Measurements from ENCODE around the gene THSD7B.

Gene THSD7B

DNA sequence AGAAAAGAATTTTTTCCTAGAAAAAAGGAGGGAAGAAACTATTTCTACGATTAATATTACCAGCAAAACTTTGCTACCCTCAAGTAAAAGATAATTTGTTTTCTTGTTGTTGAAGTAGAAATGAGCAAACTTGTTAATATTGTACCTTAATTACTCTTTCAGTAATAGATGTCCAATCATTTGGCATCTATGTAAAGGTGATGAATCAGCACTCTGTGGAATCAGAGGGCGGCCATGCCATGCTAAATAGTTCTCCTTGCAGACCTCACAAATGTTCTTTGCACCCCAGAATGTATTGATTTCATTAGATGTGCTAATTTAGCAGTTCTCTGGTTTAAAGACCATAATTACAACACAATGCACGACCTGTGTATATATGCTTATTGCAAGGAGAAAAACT lies 29.1 kb upstream of the THSD7B start:
- Histone ChIP-seq H3K27me3 (ENCODE audit: insufficient read depth, low read length, poor library complexity, severe bottlenecking) (no peaks in the 10 kb centered on the region), H3K4me2 (ENCODE audit: low read depth, low read length, poor library complexity, severe bottlenecking) (no peak overlapping the region), H3K79me2 (ENCODE audit: insufficient read depth, low read length) (no peaks in the 10 kb centered on the region), H2AFZ (ENCODE audit: low read length) (no peak overlapping the region), H3F3A (ENCODE audit: low read depth) (no peaks in the 10 kb centered on the region), H3K4me1 (ENCODE audit: insufficient read depth, low read length, poor library complexity, severe bottlenecking) (no peaks in the 10 kb centered on the region), H3K9me2 (replicated peaks; ENCODE audit: low read depth, low read length) (no peaks in the 10 kb centered on the region), H3K36me3 (ENCODE audit: insufficient read depth, low read length) (no peaks in the 10 kb centered on the region), H4K20me1 (ENCODE audit: insufficient read depth, low read length, poor library complexity, severe bottlenecking) (no peaks in the 10 kb centered on the region), H3K9ac (ENCODE audit: low read depth, low read length, poor library complexity, severe bottlenecking) (no peak overlapping the region), H3K9me3 (ENCODE audit: insufficient read depth, low read depth, low read length) (no peaks in the 10 kb centered on the region), H3K4me3 (ENCODE audit: low read length, poor library complexity, severe bottlenecking) (no peak overlapping the region)
- TF ChIP-seq EZH2phosphoT487 (IDR thresholded peaks at IDR 0.05; ENCODE audit: borderline replicate concordance): no peak
- TF ChIP-seq, protein P1, sequence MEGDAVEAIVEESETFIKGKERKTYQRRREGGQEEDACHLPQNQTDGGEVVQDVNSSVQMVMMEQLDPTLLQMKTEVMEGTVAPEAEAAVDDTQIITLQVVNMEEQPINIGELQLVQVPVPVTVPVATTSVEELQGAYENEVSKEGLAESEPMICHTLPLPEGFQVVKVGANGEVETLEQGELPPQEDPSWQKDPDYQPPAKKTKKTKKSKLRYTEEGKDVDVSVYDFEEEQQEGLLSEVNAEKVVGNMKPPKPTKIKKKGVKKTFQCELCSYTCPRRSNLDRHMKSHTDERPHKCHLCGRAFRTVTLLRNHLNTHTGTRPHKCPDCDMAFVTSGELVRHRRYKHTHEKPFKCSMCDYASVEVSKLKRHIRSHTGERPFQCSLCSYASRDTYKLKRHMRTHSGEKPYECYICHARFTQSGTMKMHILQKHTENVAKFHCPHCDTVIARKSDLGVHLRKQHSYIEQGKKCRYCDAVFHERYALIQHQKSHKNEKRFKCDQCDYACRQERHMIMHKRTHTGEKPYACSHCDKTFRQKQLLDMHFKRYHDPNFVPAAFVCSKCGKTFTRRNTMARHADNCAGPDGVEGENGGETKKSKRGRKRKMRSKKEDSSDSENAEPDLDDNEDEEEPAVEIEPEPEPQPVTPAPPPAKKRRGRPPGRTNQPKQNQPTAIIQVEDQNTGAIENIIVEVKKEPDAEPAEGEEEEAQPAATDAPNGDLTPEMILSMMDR (conservative IDR thresholded peaks at IDR 0.05; ENCODE audit: low read length): no peak

DNA sequence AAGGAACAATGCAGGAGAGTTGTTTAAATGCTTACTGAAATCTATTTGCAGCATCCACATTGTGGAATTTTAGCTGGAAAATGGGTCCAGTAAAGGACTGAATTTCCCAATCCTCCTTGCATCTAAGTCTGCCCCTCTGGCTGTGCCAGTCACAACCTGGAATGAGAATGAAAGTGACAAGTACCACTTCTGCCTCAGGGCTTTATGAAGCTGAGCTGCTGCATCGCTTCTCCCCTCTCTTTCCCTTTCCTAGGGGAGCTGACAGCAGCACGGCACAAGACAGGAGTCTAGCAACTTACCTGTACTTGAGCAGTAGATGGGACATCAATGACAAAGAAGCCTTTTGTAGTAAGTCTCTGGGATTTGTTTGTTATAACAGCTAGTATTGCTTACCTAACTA lies 27.3 kb upstream of the THSD7B start:
- no peak for TF ChIP-seq EZH2phosphoT487 (IDR thresholded peaks at IDR 0.05; ENCODE audit: borderline replicate concordance)
- no peaks in the 10 kb centered on the region for H3K4me1 ChIP-seq (ENCODE audit: insufficient read depth, low read length, poor library complexity, severe bottlenecking)
- no peak overlapping the region for H3K9ac ChIP-seq (ENCODE audit: low read depth, low read length, poor library complexity, severe bottlenecking)
- no peaks in the 10 kb centered on the region for H3K79me2 ChIP-seq (ENCODE audit: insufficient read depth, low read length)
- no peak overlapping the region for H3K4me2 ChIP-seq (ENCODE audit: low read depth, low read length, poor library complexity, severe bottlenecking)
- no peaks in the 10 kb centered on the region for H4K20me1 ChIP-seq (ENCODE audit: insufficient read depth, low read length, poor library complexity, severe bottlenecking)
- no peaks in the 10 kb centered on the region for H3F3A ChIP-seq (ENCODE audit: low read depth)
- no peak overlapping the region for H2AFZ ChIP-seq (ENCODE audit: low read length)
- H3K27me3 ChIP-seq (ENCODE audit: insufficient read depth, low read length, poor library complexity, severe bottlenecking): no peaks in the 10 kb centered on the region
- no peaks in the 10 kb centered on the region for H3K9me3 ChIP-seq (ENCODE audit: insufficient read depth, low read depth, low read length)
- H3K4me3 ChIP-seq (ENCODE audit: low read length, poor library complexity, severe bottlenecking): no peak overlapping the region
- no peaks in the 10 kb centered on the region for H3K9me2 ChIP-seq (replicated peaks; ENCODE audit: low read depth, low read length)
- no peaks in the 10 kb centered on the region for H3K36me3 ChIP-seq (ENCODE audit: insufficient read depth, low read length)

DNA sequence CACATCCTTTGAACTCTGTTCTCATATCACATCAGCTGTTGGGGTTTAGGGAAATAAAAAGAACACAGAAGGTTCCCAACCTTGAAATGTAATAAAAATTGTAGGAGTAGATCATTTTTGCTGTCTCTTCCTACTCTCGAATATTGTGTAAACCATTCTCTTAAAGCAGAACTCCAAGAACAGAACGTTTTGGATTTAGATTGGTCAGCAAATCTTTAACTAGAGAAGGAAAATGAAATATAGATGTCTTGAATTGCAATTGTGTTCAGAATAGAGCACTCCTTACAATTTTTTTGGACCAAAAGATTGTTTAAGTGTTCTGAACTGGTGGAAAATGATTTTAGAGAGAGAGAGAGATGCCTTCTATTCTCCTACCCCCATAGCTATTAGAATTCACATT lies 23.9 kb upstream of the THSD7B start:
- H3K9ac ChIP-seq (ENCODE audit: low read depth, low read length, poor library complexity, severe bottlenecking): no peak overlapping the region
- H3K36me3 ChIP-seq (ENCODE audit: insufficient read depth, low read length): no peaks in the 10 kb centered on the region
- H3K4me3 ChIP-seq (ENCODE audit: low read length, poor library complexity, severe bottlenecking): no peak overlapping the region
- H3K4me2 ChIP-seq (ENCODE audit: low read depth, low read length, poor library complexity, severe bottlenecking): no peak overlapping the region
- no peaks in the 10 kb centered on the region for H3K79me2 ChIP-seq (ENCODE audit: insufficient read depth, low read length)
- no peak for TF ChIP-seq EZH2phosphoT487 (IDR thresholded peaks at IDR 0.05; ENCODE audit: borderline replicate concordance)
- H3K4me1 ChIP-seq (ENCODE audit: insufficient read depth, low read length, poor library complexity, severe bottlenecking): no peaks in the 10 kb centered on the region
- no peaks in the 10 kb centered on the region for H3K9me3 ChIP-seq (ENCODE audit: insufficient read depth, low read depth, low read length)
- peaks cover 31% of the 10 kb centered on the region for H3K27me3 ChIP-seq (ENCODE audit: insufficient read depth, low read length, poor library complexity, severe bottlenecking)
- H3F3A ChIP-seq (ENCODE audit: low read depth): no peaks in the 10 kb centered on the region
- H4K20me1 ChIP-seq (ENCODE audit: insufficient read depth, low read length, poor library complexity, severe bottlenecking): no peaks in the 10 kb centered on the region
- no peaks in the 10 kb centered on the region for H3K9me2 ChIP-seq (replicated peaks; ENCODE audit: low read depth, low read length)
- H2AFZ ChIP-seq (ENCODE audit: low read length): no peak overlapping the region

DNA sequence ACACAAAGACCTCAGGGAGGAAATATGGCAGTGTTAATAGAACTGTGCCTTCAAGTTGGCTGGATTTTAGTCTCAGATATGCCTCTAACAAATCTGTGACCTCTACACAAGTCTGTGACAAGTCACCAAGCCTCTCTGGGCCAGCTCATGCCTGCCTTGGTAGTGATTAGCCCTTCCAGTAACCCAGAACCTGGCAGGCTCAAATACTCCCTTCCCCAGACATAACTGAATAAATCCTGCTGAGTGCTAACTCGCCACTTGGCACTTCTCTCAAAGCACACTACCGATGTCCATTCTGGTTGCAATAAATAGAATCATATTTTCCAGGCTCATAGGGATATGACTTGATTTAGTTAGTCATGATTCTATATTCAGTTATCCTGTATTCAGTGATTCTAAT lies 15.3 kb upstream of the THSD7B start:
- Histone ChIP-seq H3K4me3 (ENCODE audit: low read length, poor library complexity, severe bottlenecking) (no peak overlapping the region), H2AFZ (ENCODE audit: low read length) (no peak overlapping the region), H3K36me3 (ENCODE audit: insufficient read depth, low read length) (no peaks in the 10 kb centered on the region), H4K20me1 (ENCODE audit: insufficient read depth, low read length, poor library complexity, severe bottlenecking) (no peaks in the 10 kb centered on the region), H3K9me2 (replicated peaks; ENCODE audit: low read depth, low read length) (no peaks in the 10 kb centered on the region), H3F3A (ENCODE audit: low read depth) (no peaks in the 10 kb centered on the region), H3K4me1 (ENCODE audit: insufficient read depth, low read length, poor library complexity, severe bottlenecking) (no peaks in the 10 kb centered on the region), H3K9ac (ENCODE audit: low read depth, low read length, poor library complexity, severe bottlenecking) (no peak overlapping the region), H3K9me3 (ENCODE audit: insufficient read depth, low read depth, low read length) (no peaks in the 10 kb centered on the region), H3K79me2 (ENCODE audit: insufficient read depth, low read length) (no peaks in the 10 kb centered on the region), H3K4me2 (ENCODE audit: low read depth, low read length, poor library complexity, severe bottlenecking) (no peak overlapping the region), H3K27me3 (ENCODE audit: insufficient read depth, low read length, poor library complexity, severe bottlenecking) (peaks cover 85% of the 10 kb centered on the region)
- TF ChIP-seq, protein P1 (conservative IDR thresholded peaks at IDR 0.05; ENCODE audit: low read length): no peak

Data from Loucy (cell line).